Activated B cell treated with CpG ODN at 0.5 μM for 24 hours (primary cell): ENCODE measurements around the gene PALB2. TPM values are rescaled to one million over a fixed set of nuclear protein-coding genes. Genes with fewer than 3 reads are reported as not detected.
"Not testable (repeated sequence)": the region's sequence is repeated elsewhere in the genome, so short reads cannot be mapped to it uniquely, and the experiment has no call there.

Source experiments
- ATAC-seq: fragments of 200-7000 bp; cut with Tn5 transposase; one replicate; pipeline ENCODE4 v1.10.0; 2021; ENCODE audit warnings: low read depth, mild to moderate bottlenecking, moderate library complexity
- CTCF ChIA-PET: fragments of 350-600 bp; sonication (Branson Sonifier 250); formaldehyde crosslinking; loops from one replicate; lab custom pipeline; 2021; ENCODE audit warnings: antibody characterized with exemption; lab: Charles Lee
- POLR2A ChIA-PET: fragments of 350-600 bp; sonication (Branson Sonifier 250); formaldehyde crosslinking; loops from one replicate; lab custom pipeline; 2021; ENCODE audit warnings: antibody characterized with exemption; lab: Charles Lee
- DNase-seq: peaks from one replicate; pipeline ENCODE4 v3.0.0; 2022
- H3K27ac Mint-ChIP-seq: one replicate; pipeline ENCODE4 v1.8.0; 2020; ENCODE audit warnings: mixed read lengths
- H3K27me3 Mint-ChIP-seq: one replicate; pipeline ENCODE4 v1.8.0; 2021; ENCODE audit warnings: mixed read lengths
- H3K36me3 Mint-ChIP-seq: one replicate; pipeline ENCODE4 v1.8.0; 2021; ENCODE audit warnings: low read depth, mixed read lengths
- H3K4me1 Mint-ChIP-seq: one replicate; pipeline ENCODE4 v1.8.0; 2021; ENCODE audit warnings: mixed read lengths
- H3K4me3 Mint-ChIP-seq: one replicate; pipeline ENCODE4 v1.8.0; 2020; ENCODE audit warnings: mild to moderate bottlenecking, mixed read lengths
- H3K9me3 Mint-ChIP-seq: one replicate; pipeline ENCODE4 v1.8.0; 2020; ENCODE audit warnings: mixed read lengths
- intact Hi-C: fragments of 100-400 bp; cut with micrococcal nuclease; formaldehyde crosslinking; loops from one replicate; pipeline ENCODE4 v1.15.1; 2024
- total RNA-seq: library from RNA; stranded (reverse); gene quantifications from 2 replicates; pipeline ENCODE4 v1.2.3, GENCODE V29; 2022
- TF ChIP-seq, protein P1 (sequence below): fragments of 200-600 bp; IDR thresholded peaks from one replicate; pipeline ENCODE4 v1.8.0; 2022; ENCODE audit warnings: antibody characterized with exemption, mild to moderate bottlenecking

Gene PALB2
- total RNA-seq, 1 donor from 2014 or later = 19.8 TPM

DNA sequence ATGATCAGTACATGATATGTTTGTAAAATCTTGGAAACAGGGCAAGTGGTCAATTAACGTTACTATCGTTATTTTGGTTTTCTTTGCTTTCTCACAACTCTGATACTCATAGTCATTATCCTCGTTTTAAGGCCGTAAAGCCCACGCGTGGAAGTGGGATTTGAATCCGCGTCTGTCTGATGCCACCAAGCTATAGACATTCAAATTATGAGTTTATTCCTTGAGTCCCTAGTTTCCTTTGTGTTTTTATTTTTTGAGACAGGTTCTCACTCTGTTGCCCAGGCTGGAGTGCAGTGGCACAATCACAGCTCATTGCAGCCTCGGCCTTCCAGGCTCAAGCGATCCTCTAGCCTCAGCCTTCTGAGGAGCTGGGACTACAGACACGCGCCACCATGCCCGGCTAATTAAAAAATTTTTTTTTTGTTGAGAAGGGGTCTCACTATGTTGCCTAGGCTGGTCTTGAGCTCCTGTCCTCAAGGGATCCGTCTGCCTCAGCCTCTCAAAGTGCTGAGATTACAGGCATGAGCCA lies 1.2 kb upstream of the PALB2 start:
- intact Hi-C loops = loop anchor here (10.0 kb wide), 1 partner anchor 82 kb away; no protein-coding TSS in a partner anchor
- peaks cover 48% of the 10 kb centered on the region for H3K36me3 Mint-ChIP-seq
- TF ChIP-seq, protein P1, sequence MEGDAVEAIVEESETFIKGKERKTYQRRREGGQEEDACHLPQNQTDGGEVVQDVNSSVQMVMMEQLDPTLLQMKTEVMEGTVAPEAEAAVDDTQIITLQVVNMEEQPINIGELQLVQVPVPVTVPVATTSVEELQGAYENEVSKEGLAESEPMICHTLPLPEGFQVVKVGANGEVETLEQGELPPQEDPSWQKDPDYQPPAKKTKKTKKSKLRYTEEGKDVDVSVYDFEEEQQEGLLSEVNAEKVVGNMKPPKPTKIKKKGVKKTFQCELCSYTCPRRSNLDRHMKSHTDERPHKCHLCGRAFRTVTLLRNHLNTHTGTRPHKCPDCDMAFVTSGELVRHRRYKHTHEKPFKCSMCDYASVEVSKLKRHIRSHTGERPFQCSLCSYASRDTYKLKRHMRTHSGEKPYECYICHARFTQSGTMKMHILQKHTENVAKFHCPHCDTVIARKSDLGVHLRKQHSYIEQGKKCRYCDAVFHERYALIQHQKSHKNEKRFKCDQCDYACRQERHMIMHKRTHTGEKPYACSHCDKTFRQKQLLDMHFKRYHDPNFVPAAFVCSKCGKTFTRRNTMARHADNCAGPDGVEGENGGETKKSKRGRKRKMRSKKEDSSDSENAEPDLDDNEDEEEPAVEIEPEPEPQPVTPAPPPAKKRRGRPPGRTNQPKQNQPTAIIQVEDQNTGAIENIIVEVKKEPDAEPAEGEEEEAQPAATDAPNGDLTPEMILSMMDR = no peak
- CTCF ChIA-PET = interaction anchor here (1.0 kb wide), 1 partner anchor 45 kb away, joined by 3 read pairs; no protein-coding TSS in a partner anchor
- POLR2A ChIA-PET = interaction anchor here (0.7 to 1.3 kb wide), 2 partner anchors 9 to 38 kb away, joined by 3 read pairs; no protein-coding TSS in a partner anchor
- H3K27me3 Mint-ChIP-seq = no peaks in the 10 kb centered on the region
- H3K27ac Mint-ChIP-seq = peak overlapping the region; percentile 97
- peaks cover 39% of the 10 kb centered on the region for H3K4me1 Mint-ChIP-seq
- no peak for DNase-seq
- H3K4me3 Mint-ChIP-seq = peak overlapping the region; percentile 98
- ATAC-seq = no peak
- no peaks in the 10 kb centered on the region for H3K9me3 Mint-ChIP-seq

DNA sequence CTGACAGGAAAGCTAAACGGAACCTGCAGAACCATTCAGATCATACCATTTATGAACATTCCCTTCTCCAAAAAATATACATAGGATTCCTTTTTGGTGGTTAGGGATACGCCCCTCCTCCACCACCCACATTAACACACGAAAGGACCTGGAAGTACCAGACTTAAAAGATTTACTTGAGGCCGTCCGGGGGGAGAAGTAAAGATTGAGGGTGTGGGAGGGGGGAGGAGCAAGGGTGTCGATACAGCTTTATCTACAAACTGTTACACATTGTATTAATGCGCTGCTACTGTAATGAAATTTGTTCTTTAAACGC lies 537 bp downstream of the PALB2 start:
- DNase-seq (no peak), ATAC-seq (no peak)
- Mint-ChIP-seq H3K4me3 (peak overlapping the region; percentile 98), H3K27ac (peak overlapping the region; percentile 97), H3K27me3 (no peaks in the 10 kb centered on the region), H3K4me1 (peaks cover 31% of the 10 kb centered on the region), H3K9me3 (no peaks in the 10 kb centered on the region), H3K36me3 (peaks cover 40% of the 10 kb centered on the region)
- TF ChIP-seq, protein P1 = no peak
- ChIA-PET POLR2A (interaction anchor here (0.6 to 1.7 kb wide), 3 partner anchors 35 to 483 kb away, joined by 3 to 5 read pairs (median 4); no protein-coding TSS in a partner anchor), CTCF (no interaction called here)
- intact Hi-C loops = loop anchor here (2.0 to 10.0 kb wide), 2 partner anchors 84 to 122 kb away; no protein-coding TSS in a partner anchor

DNA sequence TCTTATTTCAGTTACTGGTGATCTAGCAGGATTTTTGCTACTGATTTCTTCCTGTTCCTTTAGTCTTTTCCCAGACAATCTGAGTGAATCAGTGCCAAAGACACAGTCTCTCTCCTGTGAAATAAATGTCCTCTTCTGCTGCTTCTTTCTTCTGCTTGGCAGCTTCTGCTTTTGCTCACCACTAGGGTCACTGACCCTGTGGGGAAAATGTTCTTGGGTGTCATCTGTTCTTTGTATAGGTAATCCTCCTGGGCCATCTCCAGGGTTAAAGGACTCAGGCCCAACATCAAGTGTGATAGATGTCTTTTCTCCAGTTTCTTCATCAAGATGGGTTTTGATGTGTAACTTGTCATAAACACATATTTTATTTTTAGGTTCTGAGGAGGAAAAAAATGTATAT lies 5.2 kb downstream of the PALB2 start:
- POLR2A ChIA-PET = no interaction called here
- DNase-seq = no peak
- H3K27me3 Mint-ChIP-seq = no peaks in the 10 kb centered on the region
- CTCF ChIA-PET = no interaction called here
- H3K36me3 Mint-ChIP-seq = peaks cover 42% of the 10 kb centered on the region
- intact Hi-C loops = no loop called here
- no peak overlapping the region for H3K4me3 Mint-ChIP-seq
- H3K4me1 Mint-ChIP-seq = peaks cover 10% of the 10 kb centered on the region
- no peak overlapping the region for H3K27ac Mint-ChIP-seq
- H3K9me3 Mint-ChIP-seq = no peaks in the 10 kb centered on the region
- ATAC-seq = no peak
- TF ChIP-seq, protein P1 = no peak

DNA sequence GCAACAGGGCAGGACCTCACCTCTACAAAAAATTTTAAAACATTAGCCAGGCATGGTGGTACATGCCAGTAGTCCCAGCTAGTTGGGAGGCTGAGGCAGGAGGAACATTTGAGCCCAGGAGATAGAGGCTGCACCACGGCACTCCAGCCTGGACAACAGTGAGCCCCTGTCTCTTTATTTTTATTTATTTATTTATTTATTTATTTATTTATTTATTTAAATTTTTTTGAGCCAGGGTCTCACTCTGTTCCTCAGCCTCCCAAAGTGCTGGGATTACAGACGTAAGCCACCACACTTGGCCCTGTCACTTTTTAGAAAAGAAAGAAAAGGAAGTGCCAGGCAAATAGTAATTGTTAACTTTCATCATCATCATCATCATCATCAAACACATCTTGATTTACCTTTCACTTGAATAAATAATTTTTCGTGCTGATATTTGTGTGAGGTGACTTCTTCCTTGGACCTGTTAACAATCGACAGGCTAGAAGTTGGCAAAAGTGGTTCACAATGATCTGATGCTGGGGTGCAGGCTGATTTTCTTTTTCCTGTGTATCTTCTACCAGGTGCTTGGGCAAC lies 6.6 kb downstream of the PALB2 start:
- Mint-ChIP-seq H3K36me3 (peaks cover 50% of the 10 kb centered on the region), H3K27me3 (no peaks in the 10 kb centered on the region), H3K4me3 (no peak overlapping the region), H3K27ac (no peak overlapping the region), H3K4me1 (no peaks in the 10 kb centered on the region), H3K9me3 (no peaks in the 10 kb centered on the region)
- intact Hi-C loops = no loop called here
- DNase-seq (no peak), ATAC-seq (no peak)
- ChIA-PET POLR2A (no interaction called here), CTCF (interaction anchor here (0.6 kb wide), 1 partner anchor 311 kb away, joined by 3 read pairs; no protein-coding TSS in a partner anchor)
- TF ChIP-seq, protein P1 = no peak

DNA sequence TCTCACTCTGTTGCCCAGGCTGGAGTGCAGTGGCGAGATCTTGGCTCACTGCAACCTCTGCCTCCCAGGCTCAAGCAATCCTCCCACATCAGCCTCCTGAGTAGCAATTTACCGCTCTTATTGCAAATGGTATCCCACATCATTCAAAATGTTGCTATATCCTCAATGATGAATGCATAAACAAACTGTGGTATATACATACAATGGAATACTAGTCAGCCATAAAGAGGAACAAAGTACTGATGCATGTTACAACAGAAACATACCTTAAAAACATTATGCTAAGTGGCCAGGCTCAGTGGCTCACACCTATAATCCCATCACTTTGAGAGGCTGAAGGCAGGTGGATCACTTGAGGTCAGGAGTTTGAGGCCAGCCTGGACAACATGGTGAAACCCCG lies 9.2 kb downstream of the PALB2 start:
- DNase-seq, POLR2A ChIA-PET, ATAC-seq, H3K4me1 Mint-ChIP-seq, H3K9me3 Mint-ChIP-seq, CTCF ChIA-PET, H3K27ac Mint-ChIP-seq, H3K4me3 Mint-ChIP-seq, intact Hi-C loops, H3K27me3 Mint-ChIP-seq: not testable (repeated sequence)
- H3K36me3 Mint-ChIP-seq = peaks cover 63% of the 10 kb centered on the region
